ENCODE data around the gene NTN1. TPM values are rescaled to one million over a fixed set of nuclear protein-coding genes. Genes with fewer than 3 reads are reported as not detected.

Gene NTN1
- total and polyA plus RNA-seq, 12 donors: 0.12 to 0.84 (median 0.28) TPM

- H3K9me3 ChIP-seq (replicated peaks in 1 of 3): no peaks in the 10 kb centered on the region
- 45 to 50% (median 48%) methylated on average over 6 to 8 of the region's 8 CpGs for WGBS, 4 donors
Measured at GRCh38 chr17:9271989-9272388, 250.7 kb downstream of the NTN1 start.

GRCh38 chr17:9272501-9273200 lies 251.3 kb downstream of the NTN1 start:
- Histone ChIP-seq H3K9me3 (replicated peaks in 1 of 3) (no peaks in the 10 kb centered on the region), H3K27me3 (no peaks in the 10 kb centered on the region), H3K4me1 (replicated peaks in 1 of 2) (peaks cover 0 to 5% of the 10 kb centered on the region in 2 donors), H3K4me3 (no peak overlapping the region), H3K36me3 (replicated peaks in 1 of 2) (no peaks in the 10 kb centered on the region), H3K27ac (no peak overlapping the region)
- intact Hi-C loops (cut with DNase I): no loop called here
- no peak for DNase-seq
- 82 to 87% (median 85%) methylated on average over 22 of the region's 22 CpGs for WGBS, 4 donors
- TF ChIP-seq CTCF (IDR thresholded peaks at IDR 0.05) (no peak), POLR2A (IDR thresholded peaks at IDR 0.05) (no peak)

More at GRCh38 chr17:9271989-9272388, 250.7 kb downstream of the NTN1 start:
- Histone ChIP-seq H3K27me3 (no peaks in the 10 kb centered on the region), H3K4me3 (no peak overlapping the region), H3K27ac (no peak overlapping the region), H3K36me3 (replicated peaks in 1 of 2) (no peaks in the 10 kb centered on the region), H3K4me1 (replicated peaks in 1 of 2) (peaks cover 0 to 5% of the 10 kb centered on the region in 2 donors)
- peak in 6 of 7 donors; percentile 22 to 69 (median 60) for DNase-seq
- intact Hi-C loops (cut with DNase I): no loop called here
- no peak for TF ChIP-seq POLR2A (IDR thresholded peaks at IDR 0.05)
- TF ChIP-seq CTCF (IDR thresholded peaks at IDR 0.05): no peak

GRCh38 chr17:9273428-9274391 lies 252.4 kb downstream of the NTN1 start:
- no peaks in the 10 kb centered on the region for H3K9me3 ChIP-seq (replicated peaks in 1 of 3)
- peaks cover 0 to 5% of the 10 kb centered on the region in 2 donors for H3K4me1 ChIP-seq (replicated peaks in 1 of 2)
- H3K4me3 ChIP-seq: no peak overlapping the region
- H3K36me3 ChIP-seq (replicated peaks in 1 of 2): no peaks in the 10 kb centered on the region
- H3K27me3 ChIP-seq: no peaks in the 10 kb centered on the region
- intact Hi-C loops (cut with DNase I): no loop called here
- no peak for DNase-seq
- 85 to 90% (median 87%) methylated on average over 19 to 21 of the region's 21 CpGs for WGBS, 4 donors
- TF ChIP-seq CTCF (IDR thresholded peaks at IDR 0.05) (no peak), POLR2A (IDR thresholded peaks at IDR 0.05) (no peak)
- no peak overlapping the region for H3K27ac ChIP-seq

GRCh38 chr17:9274973-9275372 lies 253.7 kb downstream of the NTN1 start:
- TF ChIP-seq CTCF (IDR thresholded peaks at IDR 0.05) (no peak), POLR2A (IDR thresholded peaks at IDR 0.05) (no peak)
- 95 to 96% (median 96%) methylated on average over 9 of the region's 9 CpGs for WGBS, 4 donors
- Histone ChIP-seq H3K27me3 (no peaks in the 10 kb centered on the region), H3K27ac (no peak overlapping the region), H3K36me3 (replicated peaks in 1 of 2) (no peaks in the 10 kb centered on the region), H3K9me3 (replicated peaks in 1 of 3) (no peaks in the 10 kb centered on the region), H3K4me1 (replicated peaks in 1 of 2) (peaks cover 0 to 5% of the 10 kb centered on the region in 2 donors), H3K4me3 (no peak overlapping the region)
- intact Hi-C loops (cut with DNase I): no loop called here
- DNase-seq: no peak

All from adrenal gland (tissue), 12 donors.